Breast epithelium (tissue), 4 donors: ENCODE measurements around the gene CDCA3. TPM values are rescaled to one million over a fixed set of nuclear protein-coding genes. Genes with fewer than 3 reads are reported as not detected.

Experiments used
- DNase-seq, 2 donors: peaks; one replicate each; pipeline ENCODE4 v3.0.0-alpha.2; 2019; ENCODE audit warnings: low spot score in 2 of 2
- H3K27ac ChIP-seq, 2 donors: fragments of 200-600 bp; sonication (generic) in 1 of 2; one replicate each; pipeline ENCODE4 v1.5.1; 2016 to 2019; ENCODE audit warnings: mild to moderate bottlenecking in 1 of 2
- H3K27me3 ChIP-seq, 2 donors: fragments of 200-600 bp; sonication (generic) in 1 of 2; one replicate each; pipeline versions ENCODE4 v1.5.1 to v1.6.0; 2017 to 2019; ENCODE audit warnings: control low read depth in 1 of 2, mild to moderate bottlenecking in 1 of 2
- H3K36me3 ChIP-seq: fragments of 200-600 bp; one replicate; pipeline ENCODE4 v1.5.1; 2019
- H3K4me1 ChIP-seq, 2 donors: fragments of 200-600 bp; sonication (generic); one replicate each; pipeline ENCODE4 v1.5.1; 2016 to 2019; ENCODE audit warnings: control low read depth in 1 of 2
- H3K4me3 ChIP-seq, 3 donors: fragments of 200-600 bp; sonication (generic); 1 replicate in 2 of 3; 2 replicates in 1 of 3; pipeline ENCODE4 v1.5.1; 2016 to 2019; ENCODE audit warnings: mild to moderate bottlenecking in 3 of 3, moderate library complexity in 2 of 3
- H3K9me3 ChIP-seq, 2 donors: fragments of 200-600 bp; sonication (generic) in 1 of 2; one replicate each; pipeline ENCODE4 v1.5.1; 2016 to 2019; ENCODE audit warnings: control low read depth in 1 of 2
- POLR2A ChIP-seq: fragments of 450-650 bp; IDR thresholded peaks from one replicate; pipeline ENCODE4 v1.6.1; 2016; ENCODE audit warnings: antibody characterized with exemption, mild to moderate bottlenecking, moderate library complexity
- POLR2AphosphoS5 ChIP-seq, 3 donors: sonication (generic); formaldehyde crosslinking; IDR thresholded peaks; one replicate each; pipeline ENCODE4 v1.6.1; 2017; ENCODE audit warnings: antibody characterized with exemption in 3 of 3
- intact Hi-C: fragments of 100-400 bp; cut with DNase I; formaldehyde crosslinking; loops from one replicate; pipeline ENCODE4 v1.15.1; 2023; ENCODE audit warnings: low total_unique reads
- total RNA-seq, 3 donors: library from RNA; depleted of rRNA; stranded (reverse); fragments of >200 nt; gene quantifications; one replicate each; pipeline ENCODE4 v1.1.0, GENCODE V29; 2016
- TF ChIP-seq, protein P1 (sequence below), 3 donors: fragments of 450-650 bp; IDR thresholded peaks; one replicate each; pipeline ENCODE4 v1.5.1; 2016 to 2017; ENCODE audit warnings: antibody characterized with exemption in 3 of 3, mild to moderate bottlenecking in 3 of 3, moderate library complexity in 3 of 3

The CDCA3 gene
- total RNA-seq, 3 donors from 2014 or later, result 0.33 to 3.0 (median 1.8) TPM

DNA sequence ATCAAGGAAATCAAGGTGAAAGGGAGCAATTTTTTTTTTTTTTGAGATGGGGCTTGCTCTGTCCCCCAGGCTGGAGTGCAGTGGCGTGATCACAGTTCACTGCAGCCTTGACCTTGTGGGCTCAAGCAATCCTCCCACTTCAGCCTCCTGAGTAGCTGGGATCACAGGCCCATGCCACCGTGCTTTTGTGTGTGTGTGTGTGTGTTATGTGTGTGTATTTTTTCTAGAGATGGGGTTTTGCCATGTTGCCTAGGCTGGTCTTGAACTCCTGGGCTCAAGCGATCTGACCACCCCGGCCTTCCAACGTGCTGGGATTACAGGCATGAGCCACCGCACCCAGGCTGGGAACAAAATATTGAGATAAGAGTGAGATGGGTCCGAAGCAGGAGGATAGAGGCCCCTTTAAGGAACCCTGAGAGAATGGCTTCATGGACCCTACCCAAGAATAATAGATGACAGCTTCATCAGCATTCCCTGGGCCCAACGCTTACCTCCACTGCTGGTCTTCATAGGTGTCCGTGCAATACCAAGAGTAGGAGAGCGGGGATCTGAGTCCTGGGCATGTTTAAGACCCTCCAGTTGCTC lies 1.0 kb downstream of the CDCA3 start:
- Histone ChIP-seq H3K4me1 (peaks cover 4 to 6% of the 10 kb centered on the region in 2 donors), H3K36me3 (no peaks in the 10 kb centered on the region), H3K27me3 (no peaks in the 10 kb centered on the region), H3K27ac (no peak overlapping the region), H3K4me3 (no peak overlapping the region), H3K9me3 (no peaks in the 10 kb centered on the region)
- TF ChIP-seq, protein P1, sequence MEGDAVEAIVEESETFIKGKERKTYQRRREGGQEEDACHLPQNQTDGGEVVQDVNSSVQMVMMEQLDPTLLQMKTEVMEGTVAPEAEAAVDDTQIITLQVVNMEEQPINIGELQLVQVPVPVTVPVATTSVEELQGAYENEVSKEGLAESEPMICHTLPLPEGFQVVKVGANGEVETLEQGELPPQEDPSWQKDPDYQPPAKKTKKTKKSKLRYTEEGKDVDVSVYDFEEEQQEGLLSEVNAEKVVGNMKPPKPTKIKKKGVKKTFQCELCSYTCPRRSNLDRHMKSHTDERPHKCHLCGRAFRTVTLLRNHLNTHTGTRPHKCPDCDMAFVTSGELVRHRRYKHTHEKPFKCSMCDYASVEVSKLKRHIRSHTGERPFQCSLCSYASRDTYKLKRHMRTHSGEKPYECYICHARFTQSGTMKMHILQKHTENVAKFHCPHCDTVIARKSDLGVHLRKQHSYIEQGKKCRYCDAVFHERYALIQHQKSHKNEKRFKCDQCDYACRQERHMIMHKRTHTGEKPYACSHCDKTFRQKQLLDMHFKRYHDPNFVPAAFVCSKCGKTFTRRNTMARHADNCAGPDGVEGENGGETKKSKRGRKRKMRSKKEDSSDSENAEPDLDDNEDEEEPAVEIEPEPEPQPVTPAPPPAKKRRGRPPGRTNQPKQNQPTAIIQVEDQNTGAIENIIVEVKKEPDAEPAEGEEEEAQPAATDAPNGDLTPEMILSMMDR (IDR thresholded peaks at IDR 0.05), result no peak
- TF ChIP-seq POLR2A (no peak), POLR2AphosphoS5 (IDR thresholded peaks at IDR 0.05) (no peak)
- intact Hi-C loops, result no loop called here
- DNase-seq, result no peak

DNA sequence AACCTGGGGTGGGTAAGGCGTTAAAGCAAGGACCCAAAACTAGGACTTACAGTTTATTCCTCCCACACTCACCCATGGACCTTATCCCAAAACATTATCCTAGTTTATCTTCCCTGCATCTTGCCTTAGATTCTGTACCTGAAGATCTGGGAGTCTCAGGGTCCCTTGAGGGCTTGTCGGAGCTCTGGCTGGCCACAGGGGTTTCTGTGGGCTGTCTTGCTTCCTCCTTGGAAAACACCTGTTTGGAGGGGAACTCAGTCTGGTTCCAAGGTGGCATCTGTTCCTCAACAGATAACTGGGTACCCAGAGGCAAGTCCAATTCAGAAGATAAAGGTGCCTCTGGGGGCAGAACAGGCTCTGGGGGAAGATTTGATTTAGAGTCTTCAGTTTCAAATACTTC lies 1.7 kb downstream of the CDCA3 start:
- DNase-seq, result no peak
- H3K4me1 ChIP-seq, result peaks cover 4 to 6% of the 10 kb centered on the region in 2 donors
- TF ChIP-seq POLR2AphosphoS5 (IDR thresholded peaks at IDR 0.05) (no peak), POLR2A (no peak)
- TF ChIP-seq, protein P1 (IDR thresholded peaks at IDR 0.05), result no peak
- intact Hi-C loops, result no loop called here
- no peaks in the 10 kb centered on the region for H3K36me3 ChIP-seq
- H3K27me3 ChIP-seq, result no peaks in the 10 kb centered on the region
- H3K27ac ChIP-seq, result no peak overlapping the region
- no peak overlapping the region for H3K4me3 ChIP-seq
- no peaks in the 10 kb centered on the region for H3K9me3 ChIP-seq

DNA sequence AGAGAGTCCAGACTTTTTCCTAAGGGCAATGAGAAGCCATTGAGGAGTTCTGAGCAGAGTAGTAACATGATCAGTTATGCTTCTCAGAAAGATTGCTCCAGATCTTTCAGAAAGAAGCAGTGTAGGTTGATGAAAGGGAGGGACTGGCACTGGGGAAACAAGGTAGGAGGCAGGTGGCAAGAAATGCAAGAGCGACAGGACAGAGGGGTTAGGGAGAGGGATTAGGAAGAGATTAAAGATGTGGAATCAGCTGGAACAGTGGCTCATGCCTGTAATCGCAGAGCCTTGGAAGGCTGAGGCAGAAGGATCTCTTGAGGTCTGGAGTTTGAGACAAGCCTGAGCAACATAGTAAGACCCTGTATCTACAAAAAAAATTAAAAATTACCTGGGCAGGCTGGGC lies 3.4 kb downstream of the CDCA3 start:
- no peaks in the 10 kb centered on the region for H3K27me3 ChIP-seq
- H3K4me1 ChIP-seq, result no peaks in the 10 kb centered on the region
- no peak overlapping the region for H3K4me3 ChIP-seq
- DNase-seq, result no peak
- TF ChIP-seq POLR2A (no peak), POLR2AphosphoS5 (IDR thresholded peaks at IDR 0.05) (no peak)
- TF ChIP-seq, protein P1 (IDR thresholded peaks at IDR 0.05), result no peak
- H3K36me3 ChIP-seq, result no peaks in the 10 kb centered on the region
- intact Hi-C loops, result no loop called here
- no peak overlapping the region for H3K27ac ChIP-seq
- H3K9me3 ChIP-seq, result no peaks in the 10 kb centered on the region

DNA sequence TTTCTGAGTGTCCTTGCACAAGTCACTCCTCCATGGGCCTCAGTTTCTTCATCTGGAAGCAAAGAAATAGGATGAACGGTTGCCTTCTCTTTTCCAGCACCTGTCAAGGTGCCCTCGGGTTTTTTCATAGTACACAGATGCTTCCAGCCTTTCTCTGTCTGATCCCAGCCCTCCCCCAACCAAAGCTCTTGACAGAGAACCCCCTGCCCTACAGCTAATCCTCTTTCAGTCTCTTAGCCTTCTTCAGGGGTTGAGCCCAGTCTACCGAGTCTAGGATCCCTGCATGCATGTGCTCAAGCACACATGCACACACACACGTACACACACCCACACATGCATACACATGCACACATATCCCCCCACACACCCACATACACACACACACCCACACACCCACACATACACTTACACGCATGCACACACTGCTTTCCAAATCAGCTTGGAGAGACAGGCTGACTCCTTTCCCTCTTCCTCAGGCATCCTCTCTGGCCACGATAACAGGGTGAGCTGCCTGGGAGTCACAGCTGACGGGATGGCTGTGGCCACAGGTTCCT lies 4.7 kb downstream of the CDCA3 start:
- no peaks in the 10 kb centered on the region for H3K4me1 ChIP-seq
- no peak overlapping the region for H3K4me3 ChIP-seq
- H3K27ac ChIP-seq, result no peak overlapping the region
- TF ChIP-seq, protein P1 (IDR thresholded peaks at IDR 0.05), result no peak
- TF ChIP-seq POLR2A (no peak), POLR2AphosphoS5 (IDR thresholded peaks at IDR 0.05) (no peak)
- no peaks in the 10 kb centered on the region for H3K27me3 ChIP-seq
- no peak for DNase-seq
- no peaks in the 10 kb centered on the region for H3K36me3 ChIP-seq
- intact Hi-C loops, result no loop called here
- H3K9me3 ChIP-seq, result no peaks in the 10 kb centered on the region

DNA sequence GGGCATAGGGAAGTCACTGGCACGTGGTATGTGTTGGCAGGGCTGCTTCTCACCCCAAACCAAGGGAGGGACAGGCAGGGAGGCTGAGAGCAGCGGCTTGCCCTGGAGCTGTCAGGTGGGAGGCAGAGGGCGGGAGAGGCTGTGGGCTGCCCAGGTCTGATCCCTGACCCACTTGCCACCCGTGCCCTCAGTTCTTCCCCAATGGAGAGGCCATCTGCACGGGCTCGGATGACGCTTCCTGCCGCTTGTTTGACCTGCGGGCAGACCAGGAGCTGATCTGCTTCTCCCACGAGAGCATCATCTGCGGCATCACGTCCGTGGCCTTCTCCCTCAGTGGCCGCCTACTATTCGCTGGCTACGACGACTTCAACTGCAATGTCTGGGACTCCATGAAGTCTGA lies 5.7 kb downstream of the CDCA3 start:
- TF ChIP-seq, protein P1 (IDR thresholded peaks at IDR 0.05), result no peak
- TF ChIP-seq POLR2A, result no peak
- Histone ChIP-seq H3K36me3 (no peaks in the 10 kb centered on the region), H3K4me1 (no peaks in the 10 kb centered on the region), H3K4me3 (no peak overlapping the region), H3K9me3 (no peaks in the 10 kb centered on the region), H3K27me3 (no peaks in the 10 kb centered on the region), H3K27ac (no peak overlapping the region)
- intact Hi-C loops, result no loop called here
- no peak for DNase-seq
